B cell (primary cell): ENCODE data around the gene COQ8A. TPM values are rescaled to one million over a fixed set of nuclear protein-coding genes. Genes with fewer than 3 reads are reported as not detected.

Experiments
- ATAC-seq: fragments of 200-7000 bp; cut with Tn5 transposase; one replicate; pipeline ENCODE4 v1.10.0; 2021; ENCODE audit warnings: low read depth, mild to moderate bottlenecking, moderate number of reproducible peaks, moderate library complexity
- CTCF ChIA-PET: fragments of 350-600 bp; sonication (Branson Sonifier 250); formaldehyde crosslinking; loops from one replicate; lab custom pipeline; 2021; ENCODE audit warnings: antibody characterized with exemption, inconsistent platforms; lab: Charles Lee
- POLR2A ChIA-PET: fragments of 350-600 bp; sonication (Branson Sonifier 250); formaldehyde crosslinking; loops from one replicate; lab custom pipeline; 2021; ENCODE audit warnings: antibody characterized with exemption; lab: Charles Lee
- DNase-seq: peaks from one replicate; pipeline ENCODE4 v3.0.0; 2013
- H2AFZ ChIP-seq: 2 replicates; pipeline ENCODE4 v1.6.1; 2012; ENCODE audit warnings: mild to moderate bottlenecking, low read depth, low read length; ENCODE audit not compliant: insufficient read depth, poor library complexity, severe bottlenecking
- H3K27ac ChIP-seq, 2 donors: 1 replicate in 1 of 2; 2 replicates in 1 of 2; pipeline ENCODE4 v1.5.1; 2012 to 2013; ENCODE audit warnings: low read length in 2 of 2, mild to moderate bottlenecking in 2 of 2, moderate library complexity in 1 of 2
- H3K27me3 ChIP-seq, 4 experiments: fragments of 200-600 bp in 1 of 4; sonication (generic) in 1 of 4; replicated peaks in 1 of 4; 1 replicate in 2 of 4; 2 replicates in 2 of 4; pipeline versions ENCODE4 v1.6.1 to v1.7.0; 2013 to 2016; ENCODE audit warnings: low read length in 3 of 4, mild to moderate bottlenecking in 2 of 4, mixed read lengths in 1 of 4, moderate library complexity in 1 of 4; ENCODE audit not compliant: insufficient read depth in 4 of 4, control insufficient read depth in 3 of 4; ENCODE audit errors: control extremely low read depth in 1 of 4
- H3K36me3 ChIP-seq, 2 experiments: replicated peaks in 1 of 2; 1 replicate in 1 of 2; 2 replicates in 1 of 2; pipeline versions ENCODE4 v1.6.1 to v1.7.1; 2013; ENCODE audit warnings: low read length in 1 of 2; ENCODE audit not compliant: insufficient read depth in 2 of 2, control insufficient read depth in 1 of 2; ENCODE audit errors: control extremely low read depth in 1 of 2, extremely low read depth in 1 of 2
- H3K4me1 ChIP-seq, 2 donors: fragments of 200-600 bp in 1 of 2; sonication (generic) in 1 of 2; 1 replicate in 1 of 2; 2 replicates in 1 of 2; pipeline versions ENCODE4 v1.5.1 to v1.6.1; 2013 to 2017; ENCODE audit warnings: low read length in 2 of 2; ENCODE audit not compliant: control insufficient read depth in 2 of 2, insufficient read depth in 2 of 2
- H3K4me2 ChIP-seq: replicated peaks from 2 replicates; pipeline ENCODE3; 2012; ENCODE audit warnings: mild to moderate bottlenecking, low read depth, low read length; ENCODE audit not compliant: poor library complexity, severe bottlenecking
- H3K4me3 ChIP-seq, 5 experiments: fragments of 200-600 bp in 1 of 5; sonication (generic) in 1 of 5; 1 replicate in 3 of 5; 2 replicates in 2 of 5; pipeline versions ENCODE4 v1.5.1 to v1.7.0; 2011 to 2016; ENCODE audit warnings: low read length in 4 of 5, mild to moderate bottlenecking in 4 of 5, low read depth in 2 of 5, control low read depth in 1 of 5, moderate library complexity in 1 of 5; ENCODE audit not compliant: insufficient read depth in 1 of 5; ENCODE audit errors: control extremely low read depth in 1 of 5, extremely low read depth in 1 of 5
- H3K79me2 ChIP-seq: fragments of 200-600 bp; sonication (generic); one replicate; pipeline ENCODE4 v1.6.0; 2016; ENCODE audit warnings: low read length; ENCODE audit not compliant: control insufficient read depth, insufficient read depth
- H3K9ac ChIP-seq: fragments of 200-600 bp; sonication (generic); 2 replicates; pipeline ENCODE4 v1.6.1; 2017; ENCODE audit warnings: mild to moderate bottlenecking, low read length, moderate library complexity
- H3K9me3 ChIP-seq, 3 donors: one replicate each; pipeline versions ENCODE4 v1.6.1 to v1.7.1; 2013; ENCODE audit warnings: low read length in 2 of 3; ENCODE audit not compliant: control insufficient read depth in 2 of 3, insufficient read depth in 1 of 3; ENCODE audit errors: control extremely low read depth in 1 of 3
- H4K20me1 ChIP-seq: 2 replicates; pipeline ENCODE4 v1.6.0; 2012; ENCODE audit warnings: mild to moderate bottlenecking, low read length; ENCODE audit not compliant: insufficient read depth, control insufficient read depth, poor library complexity, severe bottlenecking
- H3K27ac Mint-ChIP-seq: one replicate; pipeline ENCODE4 v1.8.0; 2021; ENCODE audit warnings: mixed read lengths
- H3K27me3 Mint-ChIP-seq: one replicate; pipeline ENCODE4 v1.8.0; 2021; ENCODE audit warnings: mixed read lengths
- H3K4me1 Mint-ChIP-seq: one replicate; pipeline ENCODE4 v1.8.0; 2021; ENCODE audit warnings: mixed read lengths
- H3K4me3 Mint-ChIP-seq: one replicate; pipeline ENCODE4 v1.8.0; 2021; ENCODE audit warnings: mixed read lengths
- H3K9me3 Mint-ChIP-seq: one replicate; pipeline ENCODE4 v1.8.0; 2022; ENCODE audit warnings: mixed read lengths; ENCODE audit not compliant: insufficient read depth
- EZH2 ChIP-seq: IDR thresholded peaks from 2 replicates; pipeline ENCODE4 v1.6.1; 2012; ENCODE audit warnings: borderline replicate concordance, low read depth, mild to moderate bottlenecking, moderate library complexity, low read length; ENCODE audit not compliant: insufficient read depth, poor library complexity, severe bottlenecking
- WGBS: methylation state at CpG from one replicate; pipeline ENCODE4 v1.1.5; 2013; ENCODE audit warnings: missing lambda C conversion rate; ENCODE audit not compliant: insufficient coverage; 5-methylcytosine and 5-hydroxymethylcytosine counted together
- intact Hi-C: fragments of 100-400 bp; cut with micrococcal nuclease; formaldehyde crosslinking; loops from one replicate; pipeline ENCODE4 v1.10.0; 2022
- polyA plus RNA-seq: library from polyadenylated mRNA; depleted of rRNA; stranded (reverse); fragments of >200 nt; gene quantifications from 2 replicates; pipeline ENCODE4 v1.2.3, GENCODE V29; 2012
- small RNA-seq: library from RNA; depleted of rRNA; stranded (forward); fragments of <200 nt; gene quantifications from one replicate; pipeline ENCODE3, GENCODE V24; 2012; ENCODE audit warnings: low replicate concordance, low read depth; ENCODE audit not compliant: insufficient read length
- total RNA-seq, 2 donors: library from RNA; stranded (reverse); fragments of 120-200 nt in 1 of 2; gene quantifications; 1 replicate in 1 of 2; 2 replicates in 1 of 2; pipeline versions ENCODE4 v1.2.3 to v1.2.4, GENCODE V29; 2013 to 2022
- TF ChIP-seq, protein P1 (sequence below): fragments of 200-600 bp; IDR thresholded peaks from one replicate; pipeline ENCODE4 v1.8.0; 2022; ENCODE audit warnings: antibody characterized with exemption, mild to moderate bottlenecking

Gene COQ8A
- total and polyA plus RNA-seq, 2 donors (not counting 1 experiment from before 2014, with no cell fraction given), result 44.3 to 58.2 TPM

GRCh38 chr1:227037121-227037520 lies 97.0 kb downstream of the COQ8A start:
- intact Hi-C loops, result no loop called here
- Histone ChIP-seq H3K4me2 (no peak overlapping the region), H3K27ac (no peak overlapping the region), H3K9me3 (no peaks in the 10 kb centered on the region), H3K4me1 (no peaks in the 10 kb centered on the region), H2AFZ (no peak overlapping the region), H3K4me3 (no peak overlapping the region), H3K27me3 (no peaks in the 10 kb centered on the region), H3K79me2 (no peaks in the 10 kb centered on the region), H3K9ac (no peak overlapping the region), H4K20me1 (no peaks in the 10 kb centered on the region), H3K36me3 (no peaks in the 10 kb centered on the region)
- Mint-ChIP-seq H3K27ac (no peak overlapping the region), H3K4me3 (no peak overlapping the region), H3K27me3 (peaks cover 5% of the 10 kb centered on the region), H3K9me3 (no peaks in the 10 kb centered on the region), H3K4me1 (no peaks in the 10 kb centered on the region)
- ChIA-PET CTCF (no interaction called here), POLR2A (no interaction called here)
- TF ChIP-seq, protein P1, sequence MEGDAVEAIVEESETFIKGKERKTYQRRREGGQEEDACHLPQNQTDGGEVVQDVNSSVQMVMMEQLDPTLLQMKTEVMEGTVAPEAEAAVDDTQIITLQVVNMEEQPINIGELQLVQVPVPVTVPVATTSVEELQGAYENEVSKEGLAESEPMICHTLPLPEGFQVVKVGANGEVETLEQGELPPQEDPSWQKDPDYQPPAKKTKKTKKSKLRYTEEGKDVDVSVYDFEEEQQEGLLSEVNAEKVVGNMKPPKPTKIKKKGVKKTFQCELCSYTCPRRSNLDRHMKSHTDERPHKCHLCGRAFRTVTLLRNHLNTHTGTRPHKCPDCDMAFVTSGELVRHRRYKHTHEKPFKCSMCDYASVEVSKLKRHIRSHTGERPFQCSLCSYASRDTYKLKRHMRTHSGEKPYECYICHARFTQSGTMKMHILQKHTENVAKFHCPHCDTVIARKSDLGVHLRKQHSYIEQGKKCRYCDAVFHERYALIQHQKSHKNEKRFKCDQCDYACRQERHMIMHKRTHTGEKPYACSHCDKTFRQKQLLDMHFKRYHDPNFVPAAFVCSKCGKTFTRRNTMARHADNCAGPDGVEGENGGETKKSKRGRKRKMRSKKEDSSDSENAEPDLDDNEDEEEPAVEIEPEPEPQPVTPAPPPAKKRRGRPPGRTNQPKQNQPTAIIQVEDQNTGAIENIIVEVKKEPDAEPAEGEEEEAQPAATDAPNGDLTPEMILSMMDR, result no peak
- TF ChIP-seq EZH2, result no peak
- no peak for ATAC-seq
- no peak for DNase-seq
- WGBS, result 78% methylated on average over 1 of the region's 1 CpG

Small RNA genes within 50 kb of the gene (small RNA-seq; reads per million reads assigned to genes)
- gene AL353689.1, result not detected

Other genes with a start within 250 kb of the COQ8A start
- gene ITPKB, start 201.0 kb upstream of the COQ8A start, total RNA-seq, result 93.5 and 99.9 TPM in 2 replicates
- 21.8 and 28.5 TPM in 2 replicates for gene ITPKB, start 201.0 kb upstream of the COQ8A start, polyA plus RNA-seq
- gene PSEN2, start 69.7 kb upstream of the COQ8A start, total RNA-seq, result 26.0 and 29.9 TPM in 2 replicates
- 14.4 and 15.8 TPM in 2 replicates for gene PSEN2, start 69.7 kb upstream of the COQ8A start, polyA plus RNA-seq